CD4-positive, alpha-beta T cell treated with Interferon alpha-2 for 1 hour (primary cell): Measurements from ENCODE around the gene ASIC1.

Source experiments
- DNase-seq, 2 donors: peaks; one replicate each; pipeline ENCODE4 v3.0.0-alpha.2; 2020 to 2022

ASIC1 gene

GRCh38 chr12:50110127-50110761, 52.8 kb downstream of the ASIC1 start:
- DNase-seq, result no peak

GRCh38 chr12:50110762-50111351, 53.5 kb downstream of the ASIC1 start:
- peak in 1 of 2 donors; percentile 24 for DNase-seq

GRCh38 chr12:50111395-50111692, 53.9 kb downstream of the ASIC1 start:
- DNase-seq, result no peak

GRCh38 chr12:50111693-50112455, 54.5 kb downstream of the ASIC1 start, which contains the start of gene COX14:
Gene COX14, plus strand, starts transcription at chr12:50112236. Its CDS starts 7,808 bp downstream, at chr12:50120044.
- peak; percentile 100 for DNase-seq

- peak in 1 of 2 donors; percentile 14 for DNase-seq
These were observed 55.2 kb downstream of the ASIC1 start for GRCh38 chr12:50112456-50113218.

- no peak for DNase-seq
These were observed 59.7 kb downstream of the ASIC1 start for GRCh38 chr12:50117057-50117622.

- no peak for DNase-seq
These were observed 62.0 kb downstream of the ASIC1 start for GRCh38 chr12:50119387-50119786.

GRCh38 chr12:50120521-50120920, 63.1 kb downstream of the ASIC1 start:
- no peak for DNase-seq

GRCh38 chr12:50120953-50121352, 63.6 kb downstream of the ASIC1 start:
- no peak for DNase-seq

- DNase-seq, result no peak
These were observed 64.2 kb downstream of the ASIC1 start for GRCh38 chr12:50121641-50122040.

GRCh38 chr12:50123203-50123602, 65.8 kb downstream of the ASIC1 start:
- DNase-seq, result no peak

- no peak for DNase-seq
These were observed 70.2 kb downstream of the ASIC1 start for GRCh38 chr12:50127546-50127945.

- no peak for DNase-seq
These were observed 71.9 kb downstream of the ASIC1 start for GRCh38 chr12:50129290-50129689.

- DNase-seq, result peak in 1 of 2 donors; percentile 68
These were observed 75.2 kb downstream of the ASIC1 start for GRCh38 chr12:50132505-50133135.
